Adrenal gland (tissue), 12 donors: ENCODE data around the gene PRDM15. TPM values are rescaled to one million over a fixed set of nuclear protein-coding genes. Genes with fewer than 3 reads are reported as not detected.

Source experiments
- DNase-seq, 7 donors: peaks; one replicate each; pipeline ENCODE4 v3.0.0-alpha.2; 2019 to 2020
- H3K27ac ChIP-seq, 5 donors: fragments of 200-600 bp; sonication (generic) in 4 of 5; 1 replicate in 3 of 5; 2 replicates in 2 of 5; pipeline versions ENCODE4 v1.5.1 to v1.8.0; 2016 to 2020; ENCODE audit warnings: mild to moderate bottlenecking in 1 of 5
- H3K27me3 ChIP-seq: fragments of 200-600 bp; 2 replicates; pipeline ENCODE4 v1.8.0; 2021
- H3K36me3 ChIP-seq, 2 donors: fragments of 200-600 bp; replicated peaks in 1 of 2; 1 replicate in 1 of 2; 2 replicates in 1 of 2; pipeline versions ENCODE4 v1.5.1 to v1.8.0; 2018 to 2022
- H3K4me1 ChIP-seq, 2 donors: fragments of 200-600 bp; replicated peaks in 1 of 2; 1 replicate in 1 of 2; 2 replicates in 1 of 2; pipeline versions ENCODE4 v1.5.1 to v1.8.0; 2018 to 2021
- H3K4me3 ChIP-seq, 4 donors: fragments of 200-600 bp; sonication (generic) in 3 of 4; one replicate each; pipeline ENCODE4 v1.5.1; 2016 to 2018
- H3K9me3 ChIP-seq, 3 donors: fragments of 200-600 bp; sonication (generic) in 1 of 3; replicated peaks in 1 of 3; 1 replicate in 2 of 3; 2 replicates in 1 of 3; pipeline versions ENCODE4 v1.5.1 to v1.8.0; 2016 to 2021
- POLR2A ChIP-seq, 2 donors: fragments of 450-650 bp; IDR thresholded peaks; one replicate each; pipeline ENCODE4 v1.6.1; 2017; ENCODE audit warnings: antibody characterized with exemption in 2 of 2, mild to moderate bottlenecking in 2 of 2, moderate library complexity in 1 of 2
- WGBS, 4 donors: extraction: QIAGEN DNeasy Blood & Tissue Kit in 2 of 4; methylation state at CpG; one replicate each; pipeline versions ENCODE4 v1.1.5 to v1.1.7; 2013 to 2017; 5-methylcytosine and 5-hydroxymethylcytosine counted together
- intact Hi-C, 2 donors: fragments of 100-400 bp; cut with DNase I; formaldehyde crosslinking; loops; one replicate each; pipeline versions ENCODE4 v1.14.1 to v1.15.0; 2022 to 2023
- polyA plus RNA-seq, 3 donors: library from polyadenylated mRNA; stranded (reverse); fragments of 200-250 nt in 2 of 3; fragments of 350-450 nt in 1 of 3; fragmentation: Illumina TruSeq in 1 of 3; extraction: RNeasy Lipid Tissue Mini Kit (QIAGEN cat#74804) in 1 of 3; gene quantifications; one replicate each; pipeline ENCODE4 v1.2.3, GENCODE V29; 2013 to 2014
- total RNA-seq, 9 donors: library from RNA; depleted of rRNA in 4 of 9; stranded (reverse); fragments of >200 nt in 4 of 9; fragments of 120-200 nt in 1 of 9; fragmentation: NEBNext Ultra II Directional in 1 of 9; extraction: Animal tissue kit (Norgen Biotek cat#: 25700) in 1 of 9; gene quantifications; one replicate each; pipeline versions ENCODE4 v1.1.0 to v1.2.4, GENCODE V29; 2013 to 2023
- TF ChIP-seq, protein P1 (sequence below), 6 experiments: fragments of 450-650 bp in 4 of 6; fragments of 200-600 bp in 2 of 6; sonication (generic) in 1 of 6; IDR thresholded peaks; 1 replicate in 5 of 6; 2 replicates in 1 of 6; pipeline versions ENCODE4 v1.5.1 to v1.8.0; 2016 to 2021; ENCODE audit warnings: antibody characterized with exemption in 6 of 6, mild to moderate bottlenecking in 2 of 6, moderate library complexity in 1 of 6
- donor health status: healthy with polysubstance abuse.
- donor health status: Bipolar disorder and iron deficiency.
- donor health status: DM: yes; HTN: yes; CAD: no.
- donor health status: DM: no; HTN: no; CAD: no.
- donor health status: DM: no; HTN: no; CAD: no.
- donor health status: DM: yes; HTN: yes; CAD: no.

Gene PRDM15
- total and polyA plus RNA-seq, 12 donors: 2.9 to 6.7 (median 4.0) TPM

DNA sequence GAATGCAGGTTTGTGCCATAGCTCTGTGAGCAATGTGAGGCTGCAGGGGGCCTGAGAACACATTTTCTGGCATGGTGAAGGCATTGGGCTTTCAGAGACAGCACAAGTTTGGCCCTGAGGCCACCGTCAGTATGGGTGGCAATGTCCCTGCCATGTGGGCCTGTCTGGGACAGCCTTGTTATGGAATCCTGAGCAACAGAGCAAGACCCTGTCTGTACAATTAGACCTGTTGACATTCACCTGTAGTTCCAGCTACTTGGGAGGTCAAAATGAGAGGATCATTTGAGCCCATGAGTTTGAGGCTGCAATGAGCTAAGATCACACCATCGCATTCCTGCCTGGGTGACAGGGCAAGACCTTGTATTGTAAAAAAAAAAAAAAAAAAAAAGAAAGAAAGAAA, 35.6 kb downstream of the PRDM15 start:
- intact Hi-C loops: no loop called here
- no peak overlapping the region for H3K4me3 ChIP-seq
- no peak overlapping the region for H3K27ac ChIP-seq
- H3K36me3 ChIP-seq: no peaks in the 10 kb centered on the region
- no peaks in the 10 kb centered on the region for H3K27me3 ChIP-seq
- no peaks in the 10 kb centered on the region for H3K4me1 ChIP-seq
- 83 to 100% (median 90%) methylated on average over 2 of the region's 2 CpGs for WGBS, 4 donors
- TF ChIP-seq POLR2A (IDR thresholded peaks at IDR 0.05): no peak
- TF ChIP-seq, protein P1, sequence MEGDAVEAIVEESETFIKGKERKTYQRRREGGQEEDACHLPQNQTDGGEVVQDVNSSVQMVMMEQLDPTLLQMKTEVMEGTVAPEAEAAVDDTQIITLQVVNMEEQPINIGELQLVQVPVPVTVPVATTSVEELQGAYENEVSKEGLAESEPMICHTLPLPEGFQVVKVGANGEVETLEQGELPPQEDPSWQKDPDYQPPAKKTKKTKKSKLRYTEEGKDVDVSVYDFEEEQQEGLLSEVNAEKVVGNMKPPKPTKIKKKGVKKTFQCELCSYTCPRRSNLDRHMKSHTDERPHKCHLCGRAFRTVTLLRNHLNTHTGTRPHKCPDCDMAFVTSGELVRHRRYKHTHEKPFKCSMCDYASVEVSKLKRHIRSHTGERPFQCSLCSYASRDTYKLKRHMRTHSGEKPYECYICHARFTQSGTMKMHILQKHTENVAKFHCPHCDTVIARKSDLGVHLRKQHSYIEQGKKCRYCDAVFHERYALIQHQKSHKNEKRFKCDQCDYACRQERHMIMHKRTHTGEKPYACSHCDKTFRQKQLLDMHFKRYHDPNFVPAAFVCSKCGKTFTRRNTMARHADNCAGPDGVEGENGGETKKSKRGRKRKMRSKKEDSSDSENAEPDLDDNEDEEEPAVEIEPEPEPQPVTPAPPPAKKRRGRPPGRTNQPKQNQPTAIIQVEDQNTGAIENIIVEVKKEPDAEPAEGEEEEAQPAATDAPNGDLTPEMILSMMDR (IDR thresholded peaks at IDR 0.05): no peak
- no peak for DNase-seq
- H3K9me3 ChIP-seq: no peaks in the 10 kb centered on the region

DNA sequence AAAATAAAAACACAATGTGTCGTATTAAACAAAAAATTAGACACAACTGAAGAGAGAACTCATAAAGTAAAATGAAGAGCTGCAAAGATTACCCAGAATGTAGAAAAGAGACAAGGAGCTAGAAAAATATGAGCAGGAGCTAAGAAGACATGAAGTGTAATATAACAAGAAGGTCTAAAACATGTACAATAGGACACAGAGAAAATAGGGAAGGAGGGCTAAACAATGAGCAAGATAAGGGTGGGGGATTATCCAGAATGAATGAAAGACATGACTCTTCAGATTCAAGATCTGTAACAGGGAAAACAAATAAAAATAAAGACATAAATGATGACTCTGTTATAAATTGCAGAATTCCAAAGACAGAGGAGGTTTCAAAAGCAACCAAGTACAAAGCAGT, 38.3 kb downstream of the PRDM15 start:
- H3K4me1 ChIP-seq: no peaks in the 10 kb centered on the region
- WGBS, 4 donors: 94 to 100% (median 97%) methylated on average over 1 of the region's 1 CpG
- DNase-seq: no peak
- no peaks in the 10 kb centered on the region for H3K9me3 ChIP-seq
- TF ChIP-seq POLR2A (IDR thresholded peaks at IDR 0.05): no peak
- TF ChIP-seq, protein P1 (IDR thresholded peaks at IDR 0.05): no peak
- intact Hi-C loops: no loop called here
- H3K27ac ChIP-seq: no peak overlapping the region
- no peaks in the 10 kb centered on the region for H3K27me3 ChIP-seq
- no peak overlapping the region for H3K4me3 ChIP-seq
- H3K36me3 ChIP-seq: peaks cover 0 to 6% of the 10 kb centered on the region in 2 donors

- intact Hi-C loops: no loop called here
- no peak overlapping the region for H3K4me3 ChIP-seq
- H3K27me3 ChIP-seq: no peaks in the 10 kb centered on the region
- no peak overlapping the region for H3K27ac ChIP-seq
- DNase-seq: no peak
- no peaks in the 10 kb centered on the region for H3K4me1 ChIP-seq
- 94 to 97% (median 96%) methylated on average over 21 of the region's 21 CpGs for WGBS, 4 donors
- no peaks in the 10 kb centered on the region for H3K9me3 ChIP-seq
- peaks cover 0 to 12% of the 10 kb centered on the region in 2 donors for H3K36me3 ChIP-seq
- no peak for TF ChIP-seq POLR2A (IDR thresholded peaks at IDR 0.05)
- TF ChIP-seq, protein P1 (IDR thresholded peaks at IDR 0.05): no peak
Observed at GRCh38 chr21:41839387-41840000, 39.6 kb downstream of the PRDM15 start.

DNA sequence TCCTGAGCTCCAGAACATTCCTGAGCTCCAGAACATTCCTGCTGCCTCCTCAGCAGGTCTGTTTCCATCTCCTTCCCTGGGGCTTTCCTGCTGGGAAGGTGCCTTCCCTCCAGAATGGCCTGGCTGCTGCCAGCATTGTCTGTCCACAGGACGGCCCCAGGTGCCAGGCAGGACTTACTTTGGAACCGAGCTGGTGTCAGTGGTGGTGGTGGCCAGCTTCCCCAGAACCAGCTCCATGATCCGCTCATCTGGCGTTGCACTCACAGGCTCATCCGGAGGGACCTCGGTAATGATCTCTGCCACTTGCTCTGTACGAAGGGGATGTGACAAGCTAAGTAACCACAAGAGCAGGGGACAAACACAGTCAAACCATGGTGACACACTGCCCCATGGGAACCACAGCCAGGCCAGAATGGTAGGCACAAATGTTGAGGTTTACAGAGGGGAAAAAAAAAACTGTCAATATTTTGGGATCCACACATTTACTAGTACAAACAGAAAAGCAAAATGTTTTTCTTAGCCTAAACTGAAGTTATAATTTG, 41.3 kb downstream of the PRDM15 start:
- intact Hi-C loops: no loop called here
- TF ChIP-seq, protein P1 (IDR thresholded peaks at IDR 0.05): no peak
- TF ChIP-seq POLR2A (IDR thresholded peaks at IDR 0.05): no peak
- Histone ChIP-seq H3K9me3 (no peaks in the 10 kb centered on the region), H3K27me3 (no peaks in the 10 kb centered on the region), H3K27ac (no peak overlapping the region), H3K4me3 (no peak overlapping the region), H3K4me1 (no peaks in the 10 kb centered on the region), H3K36me3 (peaks cover 0 to 19% of the 10 kb centered on the region in 2 donors)
- 85 to 100% (median 96%) methylated on average over 7 of the region's 7 CpGs for WGBS, 4 donors
- DNase-seq: no peak
